Fibroblast of peridontal ligament (primary cell): ENCODE results near the gene CHCHD6.

Experiments
- DNase-seq: peaks from one replicate; pipeline ENCODE4 v3.0.0-alpha.2; 2010; ENCODE audit errors: extremely low read depth

CHCHD6 gene

DNA sequence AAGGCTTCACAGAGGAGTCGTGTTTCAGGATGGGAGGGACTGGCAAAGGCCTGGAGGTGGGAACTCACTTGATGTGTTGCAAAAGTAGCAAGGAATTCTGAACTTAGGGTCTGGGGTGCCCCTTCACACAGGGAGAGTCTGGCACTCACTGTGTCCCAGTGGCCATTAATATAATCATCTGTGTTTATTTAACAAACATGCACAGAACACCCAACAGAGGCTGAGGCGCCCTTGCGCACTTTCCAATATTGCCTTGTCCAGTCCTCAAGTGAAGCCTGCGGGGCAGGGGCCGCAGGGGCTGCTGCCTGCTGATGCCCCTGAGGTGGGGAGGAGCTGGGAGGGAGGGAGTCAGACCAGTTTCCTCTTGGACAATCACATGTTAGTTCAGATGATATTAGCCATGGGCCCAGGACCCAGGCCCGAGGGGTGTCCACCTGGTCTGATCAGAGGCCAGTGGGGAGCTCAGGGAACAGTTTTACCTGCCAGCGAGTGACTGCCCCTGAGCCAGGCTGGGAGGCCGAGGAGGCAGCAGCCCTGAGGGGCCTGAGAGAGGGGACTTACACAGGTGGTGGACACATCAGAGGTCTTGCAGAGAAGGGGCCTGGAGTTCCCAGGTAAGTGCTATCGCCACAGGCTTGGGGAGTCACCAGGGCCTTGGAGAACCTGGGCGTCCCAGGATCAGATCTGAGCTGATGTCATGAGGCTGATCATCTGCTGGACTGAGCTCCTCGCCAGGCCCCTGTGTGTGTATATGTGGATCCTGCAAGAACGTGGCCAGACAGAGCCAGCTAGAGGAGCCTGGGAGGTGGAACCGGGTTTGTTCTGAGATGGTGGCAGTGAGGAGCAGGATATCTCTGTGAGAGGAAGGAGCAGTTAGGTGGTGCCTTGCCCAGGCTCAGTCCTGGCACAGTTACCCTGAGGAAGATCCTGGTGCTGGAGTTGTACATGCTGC is 35.3 kb upstream of the CHCHD6 start:
- no peak for DNase-seq

DNA sequence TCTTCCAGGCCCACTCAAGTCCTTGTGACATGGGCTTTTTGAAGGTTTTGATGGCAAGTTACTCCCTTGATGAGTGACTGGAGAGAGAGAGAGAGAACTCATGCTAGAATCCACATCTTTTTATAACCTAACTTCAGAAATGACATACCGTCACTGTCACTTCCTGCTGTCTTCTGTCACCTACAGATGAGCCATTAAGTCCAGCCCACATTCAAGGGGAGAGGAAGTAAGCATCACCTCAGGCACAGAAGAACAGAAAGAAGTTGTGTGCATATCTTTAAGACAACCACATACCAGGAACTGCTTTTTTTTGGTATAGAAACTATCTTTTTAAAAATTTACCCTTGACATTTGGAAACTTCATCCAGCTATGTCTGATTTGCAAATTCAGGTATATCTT is 32.5 kb upstream of the CHCHD6 start:
- no peak for DNase-seq

DNA sequence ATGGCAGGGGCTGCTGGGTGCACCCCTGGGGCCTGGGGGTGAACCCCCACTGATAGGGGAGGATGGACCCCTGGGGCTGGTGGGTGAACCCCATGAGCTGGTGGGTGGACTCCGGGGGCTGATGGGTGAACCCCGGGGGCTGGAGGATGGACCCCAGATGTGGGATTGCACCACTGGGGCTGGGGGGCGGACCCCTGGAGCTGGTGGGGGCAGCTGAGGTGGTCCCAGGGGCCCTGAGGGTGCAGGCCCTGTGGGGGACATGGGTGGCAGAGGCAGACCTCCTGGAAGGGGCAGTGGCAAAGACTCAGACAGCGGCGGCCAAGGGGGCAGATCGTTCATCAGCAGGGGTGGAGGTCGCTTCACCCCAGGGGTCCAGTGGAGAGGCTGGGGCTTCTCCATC is 31.7 kb upstream of the CHCHD6 start:
- no peak for DNase-seq

- no peak for DNase-seq
Observed at GRCh38 chr3:126672741-126673140, 31.3 kb upstream of the CHCHD6 start.

DNA sequence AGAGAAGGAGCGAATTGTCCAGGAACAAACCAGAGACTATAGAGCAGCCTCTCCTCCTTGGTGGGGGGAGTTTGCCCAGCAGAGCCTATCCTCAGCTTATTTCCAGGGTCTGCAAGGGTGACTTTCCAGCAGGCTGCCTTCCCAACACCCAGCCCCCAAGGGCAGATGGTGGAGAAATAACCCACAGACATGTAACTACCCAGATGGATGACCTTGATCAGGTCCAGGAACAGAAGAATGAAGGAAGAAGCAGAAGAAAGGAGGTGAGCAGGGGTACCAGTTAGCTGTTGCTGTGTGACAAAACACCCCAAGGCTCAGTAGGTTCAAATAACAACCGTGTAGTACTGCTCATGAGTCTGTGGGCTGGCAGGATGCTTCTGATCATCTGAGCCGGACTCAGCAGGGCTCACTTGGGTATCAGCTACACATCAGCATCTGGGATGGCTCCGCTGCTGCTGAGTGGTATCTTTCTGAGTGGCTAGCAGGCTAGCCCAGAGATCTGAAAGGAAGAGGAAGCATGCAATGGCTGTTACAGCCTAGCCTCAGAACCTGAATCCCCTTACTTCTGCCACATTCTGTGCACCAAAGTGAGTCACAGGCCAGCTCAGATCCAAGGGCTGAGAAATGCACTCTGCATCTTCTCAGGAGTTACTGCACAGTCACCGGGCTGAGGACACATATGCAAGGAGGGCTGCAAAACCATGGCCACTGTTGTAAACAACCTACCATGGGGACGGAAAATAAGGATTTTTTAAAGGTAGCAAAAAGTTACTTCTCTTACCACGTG is 26.9 kb upstream of the CHCHD6 start:
- DNase-seq, result peak; percentile 6

DNA sequence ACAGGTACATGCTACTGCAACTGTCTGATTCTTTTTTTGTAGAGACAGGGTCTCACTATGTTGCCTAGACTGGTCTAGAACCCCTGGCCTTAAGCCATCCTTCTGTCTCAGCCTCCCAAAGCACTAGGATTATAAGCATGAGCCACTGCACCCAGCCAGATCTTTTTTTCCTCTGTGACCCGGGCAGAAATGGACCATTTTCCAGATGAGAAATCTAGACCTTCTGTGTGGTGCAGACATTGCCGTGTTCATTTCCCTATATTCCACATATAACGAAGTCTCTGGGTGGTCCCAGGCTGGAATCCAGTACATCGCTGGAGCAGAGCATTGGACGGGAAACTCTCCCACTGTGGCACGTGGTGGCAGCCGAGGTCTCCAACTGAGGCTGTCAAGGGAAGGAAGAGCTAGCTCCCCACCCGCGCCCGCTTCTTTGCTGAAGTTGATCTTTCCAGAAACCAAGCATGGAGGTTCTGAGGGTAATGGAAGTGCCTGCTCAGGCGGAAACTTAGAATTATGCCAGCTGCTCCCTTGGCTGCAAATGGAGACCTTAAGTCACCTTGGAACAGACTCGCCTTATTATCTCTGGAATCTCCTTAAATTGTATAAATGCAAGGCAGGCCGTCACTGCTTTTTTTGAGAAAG is 26.1 kb upstream of the CHCHD6 start:
- DNase-seq, result no peak

DNA sequence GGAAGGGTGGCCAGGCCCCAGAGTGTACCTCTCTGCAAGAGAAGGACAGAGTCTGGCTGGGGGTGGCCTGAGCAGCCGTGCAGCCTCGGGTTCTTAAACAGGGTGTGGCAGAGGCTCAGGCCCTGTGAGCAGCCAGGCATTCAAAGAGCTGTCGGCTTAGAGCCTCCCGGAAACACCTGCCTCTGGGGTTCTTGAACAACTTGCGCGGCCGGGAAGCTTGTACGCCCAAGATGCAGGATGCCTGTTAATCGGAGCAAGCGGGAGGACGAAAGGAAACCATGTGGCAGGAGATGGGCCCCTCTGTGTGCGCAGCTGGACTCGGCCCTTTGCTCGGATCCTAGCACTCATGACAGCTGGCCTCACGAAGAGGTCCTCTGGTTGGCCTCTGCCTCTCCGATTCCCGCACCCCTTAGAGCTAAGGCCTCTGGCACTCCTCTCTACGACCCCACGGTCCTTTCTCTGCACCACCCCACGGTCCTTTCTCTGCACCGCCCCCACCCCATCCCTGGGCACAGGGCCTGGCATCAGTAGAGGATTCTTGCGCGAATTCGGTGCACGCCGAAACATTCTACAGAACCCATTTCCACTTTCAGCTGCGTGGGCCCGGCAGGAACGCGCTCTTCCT is 25.2 kb upstream of the CHCHD6 start:
- DNase-seq, result no peak

GRCh38 chr3:126679318-126679751 is 24.7 kb upstream of the CHCHD6 start:
- DNase-seq, result peak; percentile 70

DNA sequence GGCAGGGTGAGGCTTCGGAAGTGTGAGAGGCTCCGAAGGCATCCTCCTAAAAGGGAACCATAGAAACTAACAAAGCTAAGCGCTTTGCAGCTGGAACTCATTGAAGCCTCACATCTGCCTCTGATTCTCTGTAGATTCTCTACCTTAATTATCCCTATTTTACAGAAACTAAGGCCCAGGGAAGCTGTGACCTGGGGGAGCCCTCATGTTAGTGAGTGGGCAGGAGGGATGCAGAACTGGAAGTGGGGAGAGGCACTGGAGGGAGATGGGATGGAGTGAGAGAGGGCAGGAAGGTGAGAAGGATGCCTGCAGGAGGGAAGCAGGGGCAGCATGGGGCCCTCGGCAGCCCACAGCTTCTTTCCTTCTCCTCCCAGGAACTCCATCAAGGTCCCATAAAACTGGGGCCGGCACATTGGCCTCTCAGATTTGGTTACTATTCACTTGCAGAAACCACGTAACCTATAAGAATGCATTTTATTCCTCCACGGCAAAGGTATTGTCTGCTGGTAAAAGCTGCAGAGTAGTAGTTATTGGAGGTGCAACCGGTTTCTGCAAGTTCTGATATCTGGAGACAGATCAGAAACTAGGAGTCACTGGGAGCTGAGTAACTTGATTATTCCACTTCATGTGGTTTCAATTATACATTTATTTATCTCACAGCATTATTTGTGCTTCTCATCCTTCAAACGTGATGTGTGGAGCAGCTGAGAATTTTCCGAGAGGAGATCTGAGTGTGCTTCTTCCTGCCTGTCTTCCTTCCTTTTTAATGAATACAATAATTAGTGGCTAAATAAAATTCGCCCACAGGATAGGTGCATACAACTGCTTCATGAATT is 24.0 kb upstream of the CHCHD6 start:
- peak; percentile 31 for DNase-seq

GRCh38 chr3:126680667-126681055 is 23.4 kb upstream of the CHCHD6 start:
- no peak for DNase-seq

DNA sequence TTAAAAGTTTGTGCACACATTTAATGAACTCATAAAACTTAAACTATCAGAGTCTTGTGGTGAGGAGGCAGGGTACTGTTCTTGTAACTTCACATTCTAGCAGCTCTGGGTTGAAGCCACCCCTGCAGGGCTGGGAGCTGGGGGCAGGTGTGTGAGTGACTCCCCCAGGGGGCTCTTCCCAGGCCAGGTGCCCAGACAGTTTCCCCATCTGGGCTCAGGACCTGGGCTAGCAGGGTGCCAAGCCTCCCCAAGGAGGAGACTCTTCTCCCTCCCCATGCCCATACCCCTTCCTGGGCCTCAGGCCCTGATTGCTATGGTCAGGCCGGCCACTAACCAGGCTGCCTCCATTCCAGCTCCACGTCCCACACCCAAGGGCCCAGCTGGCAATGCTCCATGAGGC is 22.0 kb upstream of the CHCHD6 start:
- DNase-seq, result no peak

DNA sequence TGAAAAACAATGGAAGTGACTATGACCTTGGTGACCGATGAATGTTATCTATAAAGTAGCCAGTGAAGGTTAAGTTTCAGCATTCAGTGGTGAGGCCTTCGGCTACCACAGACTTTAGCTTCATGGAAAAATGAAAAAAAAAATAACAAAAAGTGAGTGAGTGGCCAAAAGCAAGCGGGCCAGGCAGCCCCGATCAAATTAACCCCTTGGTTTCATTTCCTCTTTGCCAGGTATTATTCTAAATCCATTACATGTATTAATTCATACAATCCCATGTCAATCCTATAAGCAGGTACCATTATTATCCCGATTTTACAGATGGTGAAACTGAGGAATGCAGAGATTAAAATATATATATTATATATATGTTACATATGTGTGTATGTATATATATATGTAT is 21.0 kb upstream of the CHCHD6 start:
- no peak for DNase-seq

GRCh38 chr3:126684218-126684751 is 19.8 kb upstream of the CHCHD6 start:
- DNase-seq, result peak; percentile 55

DNA sequence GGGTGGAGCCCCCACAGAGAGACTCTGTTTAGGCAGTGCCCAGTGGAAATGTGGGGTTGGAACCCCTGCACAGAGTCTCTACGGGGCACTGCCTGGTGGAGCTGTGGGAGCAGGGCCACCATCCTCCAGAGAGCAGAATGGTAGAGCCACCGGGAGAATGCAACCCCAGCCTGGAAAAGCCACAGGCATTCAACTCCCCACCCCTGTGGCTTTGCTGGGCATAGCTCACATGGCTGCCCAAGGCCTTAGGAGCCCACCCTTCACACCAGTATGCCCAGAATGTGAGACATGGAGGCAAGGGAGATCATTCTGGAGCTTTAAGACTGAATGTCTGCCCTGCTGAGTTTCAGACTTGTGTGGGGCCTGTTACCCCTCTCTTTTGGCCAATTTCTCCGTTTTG is 19.0 kb upstream of the CHCHD6 start:
- DNase-seq, result no peak

DNA sequence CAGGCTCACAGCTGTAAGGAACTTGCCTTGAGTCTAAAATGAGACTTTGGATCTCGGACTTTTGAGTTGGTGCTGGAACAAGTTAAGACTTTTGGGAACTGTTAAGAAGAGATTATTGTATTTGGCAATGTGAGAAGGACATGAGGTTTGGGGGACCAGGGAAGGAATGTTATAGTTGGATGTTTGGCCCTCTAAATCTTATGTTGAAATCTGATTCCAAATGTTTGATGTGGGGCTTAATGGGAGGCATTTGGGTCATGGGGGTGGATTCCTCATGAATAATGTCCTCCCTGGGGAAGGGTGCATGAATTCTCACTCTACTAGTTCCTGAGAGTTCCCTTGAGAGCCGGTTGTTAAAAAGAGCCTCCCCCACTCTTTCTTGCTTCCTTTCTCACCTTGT is 18.5 kb upstream of the CHCHD6 start:
- peak; percentile 50 for DNase-seq

GRCh38 chr3:126691765-126692164 is 12.3 kb upstream of the CHCHD6 start:
- DNase-seq, result no peak

GRCh38 chr3:126692858-126693257 is 11.2 kb upstream of the CHCHD6 start:
- DNase-seq, result no peak

- DNase-seq, result no peak
Observed at GRCh38 chr3:126693921-126694320, 10.1 kb upstream of the CHCHD6 start.

- no peak for DNase-seq
Observed at GRCh38 chr3:126696701-126697267, 7.3 kb upstream of the CHCHD6 start.

- DNase-seq, result no peak
Observed at GRCh38 chr3:126699011-126699410, 5.0 kb upstream of the CHCHD6 start.
